Measurements from ENCODE around the gene NPLOC4. TPM values are rescaled to one million over a fixed set of nuclear protein-coding genes. Genes with fewer than 3 reads are reported as not detected.

NPLOC4 gene
- total RNA-seq, 1 experiment from 2014 or later = 208 TPM

- Histone ChIP-seq H4K20me1 (ENCODE audit: insufficient read depth) (peaks cover 41% of the 10 kb centered on the region), H3K27ac (peak overlapping the region; percentile 59), H3F3A (ENCODE audit: insufficient read depth, low read depth) (peaks cover 63% of the 10 kb centered on the region), H3K9me3 (ENCODE audit: insufficient read depth, low read depth) (no peaks in the 10 kb centered on the region), H3K27me3 (ENCODE audit: insufficient read depth, low read depth) (no peaks in the 10 kb centered on the region), H3K79me2 (ENCODE audit: low read depth) (peaks cover 58% of the 10 kb centered on the region), H3K9me2 (ENCODE audit: insufficient read depth) (no peaks in the 10 kb centered on the region), H3K4me1 (replicated peaks; ENCODE audit: insufficient read depth) (peaks cover 7% of the 10 kb centered on the region), H2AFZ (no peak overlapping the region), H3K4me2 (peak overlapping the region; percentile 99), H3K36me3 (ENCODE audit: low read depth) (peaks cover 32% of the 10 kb centered on the region), H3K4me3 (peak overlapping the region; percentile 81)
- BruUV-seq (replicated peaks) = no TSS peak
- TF ChIP-seq CTCF (conservative IDR thresholded peaks at IDR 0.05) (no peak), EZH2 (IDR thresholded peaks at IDR 0.05; ENCODE audit: low read depth) (no peak)
- intact Hi-C loops (cut with micrococcal nuclease; ENCODE audit: unreplicated experiment) = no loop called here
- no peak for DNase-seq
- POLR2A ChIA-PET (ENCODE audit: unreplicated experiment) = interaction anchor here (0.6 kb wide), 2 partner anchors 116 to 512 kb away, joined by 4 read pairs; partner anchors contain the start of genes BAHCC1, CENPX and LRRC45
- CTCF ChIA-PET = no interaction called here
Measured at GRCh38 chr17:81510785-81511553, 125.9 kb downstream of the NPLOC4 start.

- intact Hi-C loops (cut with micrococcal nuclease; ENCODE audit: unreplicated experiment) = no loop called here
Measured at GRCh38 chr17:81509972-81510784, 126.7 kb downstream of the NPLOC4 start.

More at GRCh38 chr17:81509972-81510784, 126.7 kb downstream of the NPLOC4 start:
- no TSS peak for BruUV-seq (replicated peaks)
- ChIA-PET CTCF (no interaction called here), POLR2A (ENCODE audit: unreplicated experiment) (interaction anchor here (0.5 to 0.7 kb wide), 2 partner anchors 129 to 473 kb away, joined by 4 read pairs; no protein-coding TSS in a partner anchor)
- H3K27me3 ChIP-seq (ENCODE audit: insufficient read depth, low read depth) = no peaks in the 10 kb centered on the region
- H3K4me3 ChIP-seq = peak overlapping the region; percentile 81
- no peaks in the 10 kb centered on the region for H3K9me2 ChIP-seq (ENCODE audit: insufficient read depth)
- no peak for DNase-seq
- no peaks in the 10 kb centered on the region for H3K9me3 ChIP-seq (ENCODE audit: insufficient read depth, low read depth)
- H3K27ac ChIP-seq = peak overlapping the region; percentile 59
- H2AFZ ChIP-seq = no peak overlapping the region
- H3K79me2 ChIP-seq (ENCODE audit: low read depth) = peaks cover 50% of the 10 kb centered on the region
- H3K36me3 ChIP-seq (ENCODE audit: low read depth) = peaks cover 32% of the 10 kb centered on the region
- TF ChIP-seq EZH2 (IDR thresholded peaks at IDR 0.05; ENCODE audit: low read depth) (no peak), CTCF (conservative IDR thresholded peaks at IDR 0.05) (no peak)
- peak overlapping the region; percentile 99 for H3K4me2 ChIP-seq
- H4K20me1 ChIP-seq (ENCODE audit: insufficient read depth) = peaks cover 41% of the 10 kb centered on the region
- peaks cover 55% of the 10 kb centered on the region for H3F3A ChIP-seq (ENCODE audit: insufficient read depth, low read depth)
- H3K4me1 ChIP-seq (replicated peaks; ENCODE audit: insufficient read depth) = peaks cover 6% of the 10 kb centered on the region; the same call in 1 of the 2 replicates
